Activated T-cell treated with anti-CD3 and anti-CD28 coated beads for 1 hour (primary cell): ENCODE measurements around the gene ELF4.

ENCODE experiments used
- DNase-seq: peaks from one replicate; pipeline ENCODE4 v3.0.0-alpha.2; 2020; ENCODE audit warnings: low read depth

Gene ELF4

DNA sequence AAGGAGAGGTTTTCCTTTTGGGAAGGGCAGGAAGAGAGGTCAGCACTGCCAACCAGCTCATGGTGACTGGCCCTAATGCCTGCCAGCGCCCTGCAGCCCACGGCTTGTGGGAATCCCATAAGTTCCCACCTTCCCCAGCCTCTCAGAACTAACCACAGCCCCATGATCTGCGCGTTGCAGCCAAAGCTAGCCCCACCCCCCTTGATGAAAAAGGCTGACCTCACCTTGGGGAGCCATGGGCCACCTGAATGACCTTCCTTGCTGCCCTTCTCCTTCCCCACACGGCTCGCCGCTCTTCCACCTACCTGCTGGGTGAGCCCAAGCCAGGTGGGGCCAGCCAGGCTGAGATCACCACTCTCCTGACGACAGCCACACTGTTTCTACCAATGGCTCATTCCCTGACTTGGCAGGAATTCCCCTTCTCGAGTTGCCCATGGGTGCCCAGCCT lies 3.9 kb upstream of the ELF4 start:
- no peak for DNase-seq

DNA sequence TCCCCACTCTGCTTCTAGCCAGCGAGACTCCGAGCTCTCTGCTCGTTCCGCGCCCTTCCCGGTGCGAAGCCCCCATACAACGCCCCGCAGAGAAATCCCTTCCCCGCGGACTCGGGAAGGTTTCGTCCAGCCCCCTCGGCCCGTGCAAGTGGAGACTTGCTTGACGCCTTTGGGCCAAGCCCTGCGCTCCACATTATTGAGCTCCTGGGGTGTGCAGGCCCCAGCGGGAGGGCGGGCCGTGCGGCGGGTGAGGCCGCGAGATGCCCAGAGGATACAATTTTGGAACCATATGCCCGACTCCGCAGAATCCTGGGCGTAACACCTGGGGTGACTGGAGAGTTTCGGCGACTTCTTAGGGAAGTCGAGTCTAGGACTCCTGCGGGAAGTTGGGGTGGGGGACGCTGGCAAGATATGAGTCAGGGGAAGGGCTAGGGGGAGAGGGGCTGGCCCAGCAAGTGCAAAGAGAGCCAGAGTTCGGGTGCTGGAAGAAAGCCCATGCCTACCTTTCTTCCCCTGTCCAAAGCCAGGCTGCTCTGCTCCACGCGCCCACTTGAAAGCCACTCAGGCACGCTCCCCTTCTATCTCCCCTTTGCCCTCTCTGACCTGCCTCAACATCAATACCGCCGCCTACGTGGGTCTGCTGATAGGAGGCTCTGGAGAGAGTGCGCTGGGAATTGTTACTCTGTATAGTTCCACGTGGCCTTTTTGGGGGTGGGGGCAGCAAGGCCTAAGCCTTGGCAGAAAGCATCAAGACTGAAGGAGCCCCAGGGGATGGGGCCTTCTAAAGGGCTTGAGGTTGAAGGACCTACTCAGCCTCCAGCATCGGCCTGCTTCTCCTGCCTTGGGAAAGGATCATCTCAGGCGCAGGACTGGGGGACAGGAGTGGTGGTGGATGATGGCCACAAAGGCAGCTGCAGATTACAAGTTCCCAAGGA lies 1.2 kb upstream of the ELF4 start:
- no peak for DNase-seq

DNA sequence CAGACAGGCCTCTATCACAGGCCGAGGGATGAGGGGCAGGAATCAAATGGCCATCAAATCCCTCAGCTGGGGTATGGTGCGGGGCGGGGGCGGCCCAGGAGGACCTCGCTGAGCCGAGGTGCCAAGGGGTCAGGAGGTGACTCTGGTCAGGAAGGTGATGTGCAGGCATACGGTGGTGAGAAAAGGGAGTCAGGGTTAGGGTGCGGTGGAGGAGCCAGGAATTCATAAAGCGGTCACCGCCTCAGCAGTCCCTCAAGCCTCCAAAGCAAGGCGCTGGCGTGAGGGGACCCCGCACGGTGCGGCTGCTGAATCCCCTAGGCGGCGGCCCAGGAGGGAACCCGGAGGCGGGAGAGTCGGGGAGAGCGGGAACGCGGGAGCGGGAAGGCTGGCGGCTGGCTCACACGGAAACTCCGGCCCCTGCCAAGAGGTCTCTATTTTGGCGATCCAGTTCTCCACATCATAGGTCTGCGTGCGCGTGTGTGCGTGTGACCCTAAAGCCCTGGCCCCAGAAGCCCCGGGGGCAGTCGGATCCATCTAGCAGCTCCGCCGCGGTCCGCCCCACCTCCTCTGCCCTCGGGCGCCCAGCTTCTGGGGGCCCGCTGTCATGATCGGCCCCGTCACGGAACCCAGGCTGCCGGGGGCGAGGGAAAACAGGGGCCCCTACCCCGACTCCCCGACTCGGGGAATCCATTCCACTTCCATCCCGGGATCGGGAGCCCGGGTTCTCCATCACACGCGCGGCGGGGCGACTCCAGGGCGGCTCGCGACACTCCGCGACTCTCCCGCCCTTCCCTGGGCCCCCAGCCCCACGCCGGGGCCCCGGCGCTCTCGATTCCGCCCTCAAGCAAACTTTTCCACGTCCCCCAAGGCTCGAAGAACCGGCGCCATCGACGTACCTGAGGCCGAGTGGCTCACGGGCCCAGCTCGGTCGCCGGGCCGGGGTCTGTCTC lies 593 bp downstream of the ELF4 start:
- DNase-seq, result no peak

DNA sequence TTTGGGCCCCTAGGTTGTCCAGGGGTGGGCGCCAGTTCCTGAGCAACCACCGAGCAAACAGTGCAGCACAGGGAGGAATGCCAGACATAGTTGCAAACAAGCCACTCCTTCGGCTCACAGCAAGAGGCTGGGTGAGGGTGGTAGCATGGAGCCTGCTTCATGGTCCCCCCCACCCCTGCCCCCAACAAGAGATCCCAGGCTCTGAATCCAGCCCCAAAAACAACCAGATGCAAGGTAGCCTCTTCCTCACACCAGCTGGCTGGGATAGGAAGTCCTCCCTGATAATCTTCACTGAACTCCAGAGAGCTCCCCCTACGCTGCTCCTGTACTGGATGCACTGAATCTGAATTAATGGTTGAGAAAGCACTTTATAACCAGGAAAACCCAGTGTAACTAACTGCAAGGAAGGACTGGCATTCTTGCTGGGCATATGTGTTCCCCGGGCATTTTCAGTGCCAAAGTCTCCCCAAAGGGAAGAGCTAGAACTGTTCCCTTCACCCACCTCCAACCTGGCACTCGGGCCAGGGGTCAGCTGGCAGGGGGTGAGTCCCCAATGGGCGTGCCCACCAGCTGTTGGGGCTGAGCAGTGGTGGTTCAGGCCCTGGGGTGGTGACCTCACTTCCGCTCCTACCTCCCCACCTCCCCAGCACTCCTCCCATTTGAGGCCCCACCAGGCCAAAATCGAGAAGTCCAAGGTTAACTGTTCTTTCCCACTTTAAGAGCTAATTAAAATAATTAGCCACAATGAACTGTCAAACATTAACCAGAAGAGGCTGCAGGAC lies 1.5 kb downstream of the ELF4 start:
- DNase-seq, result no peak

DNA sequence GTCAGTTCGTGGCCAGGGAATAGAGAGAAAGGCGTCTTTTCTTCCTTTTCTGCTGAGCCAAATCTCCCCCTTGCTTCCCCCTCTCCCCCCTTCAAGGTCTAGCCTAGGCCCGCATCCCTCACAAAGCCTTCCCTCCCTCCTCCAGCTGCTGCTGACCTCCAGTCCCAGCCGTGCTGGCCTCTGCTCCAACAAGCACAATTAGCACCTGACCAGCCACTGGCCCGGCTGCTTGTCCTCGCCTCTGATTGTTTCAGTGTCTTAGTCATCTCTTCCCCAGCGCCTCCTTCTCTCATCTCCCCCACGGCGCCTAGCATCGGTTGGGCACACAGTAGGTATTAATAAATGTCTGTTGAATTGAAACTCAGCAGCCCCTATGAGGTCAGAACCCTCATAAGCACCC lies 4.2 kb downstream of the ELF4 start:
- no peak for DNase-seq

DNA sequence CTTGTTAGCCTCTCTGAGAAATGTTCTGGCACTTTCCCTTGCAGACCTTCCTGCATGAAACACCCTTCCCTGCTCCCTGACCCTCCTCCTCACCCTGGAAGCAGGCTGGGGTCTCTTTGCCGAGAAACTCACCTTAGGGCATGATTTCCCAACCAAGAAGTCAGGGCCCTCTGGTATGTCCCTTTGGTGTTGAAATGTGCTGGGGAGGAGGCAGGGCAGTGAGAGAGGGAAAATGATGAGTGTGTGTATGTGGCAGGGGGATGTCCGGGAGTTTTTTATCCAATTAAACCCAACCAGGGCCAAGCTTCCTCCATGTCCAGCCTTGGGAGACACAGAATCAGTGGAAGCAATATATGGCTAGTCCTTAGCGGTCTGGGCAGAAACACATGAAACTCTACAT lies 5.1 kb downstream of the ELF4 start:
- DNase-seq, result no peak

DNA sequence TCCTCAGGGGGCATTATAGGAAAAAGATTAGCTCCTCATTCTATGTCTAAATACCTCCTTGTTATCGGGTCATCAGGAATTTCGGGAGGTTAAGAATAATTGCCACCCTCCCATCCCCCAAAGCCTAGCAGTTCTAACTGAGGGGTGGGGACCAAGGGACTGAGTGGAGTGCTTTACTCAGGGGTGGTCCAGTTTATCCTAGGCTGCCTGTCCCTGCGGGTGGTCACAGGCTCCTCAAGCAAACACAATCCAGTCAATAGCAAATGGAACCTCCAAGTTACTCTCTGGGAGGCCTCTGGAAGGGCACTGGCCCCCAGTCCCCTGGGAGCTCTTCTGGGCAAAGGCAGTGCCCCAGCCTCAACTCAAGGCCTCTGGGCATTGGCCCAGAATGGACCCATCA lies 6.7 kb downstream of the ELF4 start:
- no peak for DNase-seq

DNA sequence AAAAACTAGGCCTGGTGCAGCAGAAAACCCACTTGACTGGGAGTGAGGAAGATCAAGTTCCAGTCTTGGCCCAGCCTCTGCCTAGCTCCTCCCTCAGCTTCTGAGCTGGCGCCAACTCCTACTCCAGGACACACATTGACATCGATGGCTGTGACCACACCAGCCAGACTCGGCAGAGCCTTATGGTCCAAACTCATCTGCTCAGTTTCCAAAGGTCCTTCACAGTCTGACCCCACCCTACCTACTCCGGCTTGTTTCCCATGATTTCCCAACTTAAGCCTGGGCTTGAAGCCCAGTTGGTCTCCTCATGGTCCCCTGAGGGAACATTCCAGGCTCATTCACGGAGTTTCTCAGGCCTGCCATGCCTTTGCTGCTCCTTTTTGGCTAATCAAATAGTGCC lies 10.1 kb downstream of the ELF4 start:
- no peak for DNase-seq

DNA sequence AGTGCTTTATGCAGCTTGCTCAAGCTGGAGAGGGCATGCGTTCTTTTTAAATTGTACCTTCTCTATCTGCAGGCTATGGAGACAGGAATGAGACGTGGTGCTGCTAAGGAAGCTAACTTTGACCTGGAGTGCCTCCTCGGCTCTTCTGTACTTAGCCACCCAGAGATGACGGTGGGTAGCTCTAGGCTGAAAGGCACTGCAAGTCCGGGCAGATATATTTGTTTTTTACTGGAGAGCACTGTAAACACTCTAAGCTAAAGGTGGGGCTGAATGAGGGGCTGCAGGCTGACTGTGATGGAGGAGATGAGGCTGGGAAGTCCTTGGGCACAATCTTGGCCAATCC lies 12.1 kb downstream of the ELF4 start:
- no peak for DNase-seq

DNA sequence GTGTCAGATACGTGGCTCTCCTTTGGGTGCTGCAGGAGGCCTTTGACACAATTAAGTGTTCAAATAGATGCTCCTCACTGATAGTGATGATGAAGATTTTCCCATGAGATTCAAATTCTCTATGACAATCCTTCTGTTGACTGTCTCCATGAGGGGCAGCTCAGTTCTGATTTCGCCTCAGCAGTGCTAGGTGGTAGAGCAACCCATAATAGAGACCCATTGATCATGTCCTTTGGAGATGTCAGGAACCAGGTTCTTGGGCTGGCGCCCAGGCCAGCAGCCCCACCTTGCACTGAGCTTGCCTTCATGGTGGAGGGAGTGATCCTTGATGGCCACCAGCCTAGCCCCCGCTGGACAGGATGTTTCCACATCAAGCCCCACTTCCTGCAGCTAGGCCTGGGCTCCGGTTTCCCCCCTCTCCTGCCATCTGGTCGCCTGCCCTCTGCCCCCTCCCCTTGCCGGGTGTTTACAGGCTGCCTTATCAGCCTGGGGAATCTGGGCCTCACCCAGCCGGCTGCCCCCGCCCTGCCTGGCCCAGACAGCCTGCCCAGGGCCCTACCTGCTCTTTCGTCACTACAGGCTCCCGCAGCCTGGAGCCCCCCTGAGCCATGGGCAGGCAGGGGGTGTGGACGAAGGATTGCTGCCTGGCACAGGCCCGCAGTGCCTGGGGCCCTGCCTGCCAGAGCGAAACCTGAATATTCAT lies 12.6 kb downstream of the ELF4 start:
- no peak for DNase-seq

DNA sequence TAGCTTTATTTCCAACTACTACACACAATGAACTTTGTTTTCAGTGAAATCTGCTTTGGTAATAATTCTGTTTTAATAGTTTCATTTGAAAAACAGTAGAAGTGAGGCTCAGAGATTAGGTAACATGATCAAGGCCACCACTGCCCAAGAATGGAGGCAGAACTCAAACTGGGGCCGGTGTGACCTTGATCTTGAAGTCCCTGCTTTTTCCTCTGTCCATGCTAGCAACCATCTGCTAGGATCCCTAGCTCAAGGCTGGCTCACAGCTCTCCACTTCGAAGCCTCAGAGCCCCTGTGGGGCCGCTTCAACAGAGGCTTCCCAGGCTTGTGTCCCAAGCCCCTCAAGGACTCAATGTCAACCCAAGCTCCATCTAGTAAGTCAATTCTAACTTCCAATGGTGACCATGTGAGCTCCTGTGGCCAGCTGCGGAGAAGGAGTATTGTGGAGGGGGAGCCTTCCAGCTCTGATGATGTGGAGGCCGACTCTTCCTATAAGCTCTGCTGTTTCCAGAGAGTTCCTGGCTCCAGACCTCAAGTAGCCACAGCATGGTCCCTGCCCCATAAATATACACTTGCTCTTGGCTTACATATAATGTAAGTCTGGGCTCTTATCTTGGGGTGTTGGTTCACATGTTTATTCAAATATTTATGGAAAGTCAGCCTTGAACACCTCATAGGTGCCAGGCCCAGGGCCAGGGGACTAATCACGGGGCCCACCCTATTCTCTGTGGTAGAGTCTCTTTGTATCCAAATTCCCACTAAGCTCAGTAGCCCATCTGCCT lies 14.9 kb downstream of the ELF4 start:
- no peak for DNase-seq

DNA sequence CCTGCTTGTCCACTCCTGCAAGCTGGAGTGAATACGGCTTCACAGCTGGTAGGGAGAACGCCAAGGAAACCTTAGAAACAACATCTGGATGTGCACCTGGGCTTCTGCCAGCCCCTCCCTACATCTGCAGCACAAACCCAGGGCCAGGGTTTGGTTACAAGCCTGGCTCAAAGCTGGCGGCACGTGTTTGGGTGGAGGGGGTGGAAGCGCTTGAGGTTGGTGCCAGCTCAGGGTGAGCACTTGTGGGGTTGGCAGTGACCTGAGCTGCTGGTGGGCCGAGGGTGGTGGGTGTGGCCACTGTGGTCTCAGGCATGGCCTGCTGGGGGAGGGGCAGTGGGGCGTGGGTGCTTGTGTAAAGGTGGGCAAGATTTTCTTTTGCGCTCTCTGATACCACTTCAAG lies 15.6 kb downstream of the ELF4 start:
- DNase-seq, result no peak

DNA sequence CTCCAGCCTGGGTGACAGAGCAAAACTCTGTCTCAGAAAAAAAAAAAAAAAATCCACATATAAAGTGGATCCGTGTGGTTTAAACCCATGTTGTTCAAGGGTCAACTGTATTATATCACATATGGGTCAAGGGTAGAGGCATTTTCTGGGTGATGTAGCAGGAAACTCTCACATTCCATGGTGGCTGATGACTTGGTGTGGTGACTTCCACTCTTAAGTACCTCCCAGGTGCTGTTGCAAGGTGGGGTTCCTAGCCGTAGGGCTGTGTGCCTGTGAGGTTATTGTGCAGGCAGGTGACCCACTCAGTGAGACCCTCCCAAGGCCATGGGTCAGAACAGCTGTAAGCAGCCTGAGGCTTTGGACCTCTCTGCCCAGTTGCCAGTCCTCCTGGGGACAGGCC lies 17.0 kb downstream of the ELF4 start:
- DNase-seq, result no peak

DNA sequence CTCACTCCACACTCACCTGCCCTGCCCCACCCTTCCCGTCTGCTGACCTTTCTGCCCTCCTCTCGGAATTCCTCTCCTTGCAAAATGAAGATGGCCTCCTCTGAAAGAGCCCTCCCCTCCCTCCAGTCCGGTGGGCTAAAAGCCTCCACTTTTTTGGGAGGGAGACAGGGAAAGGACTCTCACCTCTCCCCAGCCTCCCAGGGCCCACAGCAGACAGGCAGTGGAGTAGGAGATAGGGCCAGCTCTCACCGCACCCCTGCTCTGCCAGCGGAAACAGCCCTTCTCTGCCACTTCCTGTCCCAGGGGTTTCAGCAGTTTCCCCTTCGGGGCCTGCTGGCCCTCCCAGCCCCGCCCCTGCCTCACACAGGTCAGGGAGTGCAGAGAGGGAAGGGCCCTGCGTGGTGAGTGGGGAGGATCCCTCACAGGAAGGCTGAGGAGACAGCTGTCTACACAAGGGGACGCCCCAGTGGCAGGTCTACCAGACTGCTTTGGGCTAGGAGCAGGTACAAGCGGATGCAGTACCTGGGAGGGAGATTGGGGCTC lies 18.2 kb downstream of the ELF4 start:
- DNase-seq, result peak; percentile 62

DNA sequence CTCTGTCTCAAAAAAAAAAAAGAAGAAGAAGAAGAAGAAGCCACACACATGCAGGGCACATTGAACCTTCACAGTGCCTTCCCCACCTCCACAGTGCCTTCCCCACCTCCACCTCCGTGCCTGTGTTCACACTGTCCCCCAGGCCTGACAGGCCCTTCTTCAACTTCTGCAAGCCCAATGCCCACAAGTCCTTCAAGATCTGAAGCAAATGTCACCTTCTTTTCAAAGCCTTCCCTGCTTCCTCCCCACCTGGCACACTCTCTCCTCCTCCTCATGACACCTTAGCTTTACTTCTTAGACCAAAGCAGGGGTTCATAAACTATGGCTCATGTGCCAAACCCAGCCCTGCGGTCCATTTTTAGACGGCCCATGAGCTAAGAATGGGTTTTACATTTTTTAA lies 19.9 kb downstream of the ELF4 start:
- DNase-seq, result no peak

DNA sequence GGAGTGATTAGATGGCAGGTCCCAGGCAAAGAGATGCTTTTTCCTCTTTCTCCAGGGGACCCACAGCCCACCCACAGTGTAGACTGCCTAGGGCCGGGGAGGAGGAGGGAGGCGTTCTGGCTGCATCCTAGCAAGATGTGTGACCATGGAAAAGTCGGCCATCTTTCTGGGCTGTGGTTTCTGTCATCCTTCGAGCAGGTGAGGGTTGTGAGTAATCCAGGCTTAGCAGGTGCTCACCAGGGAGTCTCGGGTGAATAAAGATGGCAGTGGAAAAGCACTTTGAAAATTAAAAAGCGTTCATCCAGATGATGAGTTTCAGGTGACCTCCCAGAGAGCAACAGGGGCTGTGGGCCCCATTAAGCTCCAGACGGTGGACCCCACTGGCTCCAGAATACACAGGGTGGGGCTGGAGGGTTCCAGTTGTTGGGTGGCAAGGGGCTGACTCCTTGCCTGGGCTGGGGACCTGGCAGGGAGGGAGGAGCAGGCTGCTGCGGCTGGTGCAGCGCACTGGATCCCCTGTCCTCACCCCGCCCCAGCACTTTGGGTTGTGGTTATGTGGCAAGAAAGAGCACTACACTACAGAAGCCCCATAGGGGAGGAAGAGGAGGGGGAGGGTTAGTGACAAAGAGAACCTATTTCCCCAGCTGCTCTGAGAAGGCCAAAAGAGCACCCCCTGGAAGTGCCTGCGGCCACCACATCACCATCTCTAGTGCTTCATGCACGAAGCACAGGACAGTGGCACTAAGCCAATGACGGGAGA lies 23.7 kb downstream of the ELF4 start:
- peak; percentile 46 for DNase-seq

DNA sequence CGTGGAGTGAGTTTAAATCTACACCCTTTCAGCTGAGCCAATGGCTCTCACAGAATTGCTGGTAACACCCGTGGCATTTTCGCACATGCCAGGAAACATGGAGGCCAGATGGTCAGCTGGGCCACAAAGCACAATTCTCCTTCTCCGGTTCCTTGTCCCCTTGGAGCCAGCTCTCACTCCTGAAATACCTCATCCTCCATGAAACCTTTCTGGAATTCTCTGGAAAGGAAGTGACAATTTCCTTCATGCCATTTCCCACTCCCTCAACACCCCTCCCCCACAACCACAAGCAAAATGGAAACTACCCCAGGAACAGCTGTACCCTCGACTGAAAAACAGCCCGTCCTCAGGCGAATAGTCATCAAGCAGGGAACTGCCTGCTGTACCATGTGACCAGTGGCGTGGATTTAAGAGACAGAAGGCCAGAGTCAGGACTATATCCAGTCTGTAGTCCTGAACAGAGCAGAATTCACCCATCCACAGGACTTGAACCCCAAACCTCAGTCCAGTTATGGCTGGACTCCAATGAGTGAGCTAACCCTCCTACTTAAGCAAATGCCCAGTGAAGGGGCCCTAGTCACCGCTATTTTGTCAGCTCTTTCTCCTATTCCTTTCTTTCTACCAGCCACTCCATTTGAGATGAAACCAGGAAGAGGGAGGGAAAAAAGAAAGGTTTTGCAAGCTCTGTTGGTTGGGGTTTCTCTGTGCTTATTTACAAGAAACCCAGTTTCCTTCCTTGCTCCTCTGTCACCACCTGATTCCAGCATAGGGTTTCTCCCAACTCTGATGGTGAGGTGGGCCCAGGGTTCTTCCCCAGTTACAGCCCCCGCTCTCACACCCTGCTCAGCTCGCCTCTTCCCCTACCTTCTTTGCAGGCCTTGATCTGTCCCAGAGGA lies 24.5 kb downstream of the ELF4 start:
- DNase-seq, result no peak

DNA sequence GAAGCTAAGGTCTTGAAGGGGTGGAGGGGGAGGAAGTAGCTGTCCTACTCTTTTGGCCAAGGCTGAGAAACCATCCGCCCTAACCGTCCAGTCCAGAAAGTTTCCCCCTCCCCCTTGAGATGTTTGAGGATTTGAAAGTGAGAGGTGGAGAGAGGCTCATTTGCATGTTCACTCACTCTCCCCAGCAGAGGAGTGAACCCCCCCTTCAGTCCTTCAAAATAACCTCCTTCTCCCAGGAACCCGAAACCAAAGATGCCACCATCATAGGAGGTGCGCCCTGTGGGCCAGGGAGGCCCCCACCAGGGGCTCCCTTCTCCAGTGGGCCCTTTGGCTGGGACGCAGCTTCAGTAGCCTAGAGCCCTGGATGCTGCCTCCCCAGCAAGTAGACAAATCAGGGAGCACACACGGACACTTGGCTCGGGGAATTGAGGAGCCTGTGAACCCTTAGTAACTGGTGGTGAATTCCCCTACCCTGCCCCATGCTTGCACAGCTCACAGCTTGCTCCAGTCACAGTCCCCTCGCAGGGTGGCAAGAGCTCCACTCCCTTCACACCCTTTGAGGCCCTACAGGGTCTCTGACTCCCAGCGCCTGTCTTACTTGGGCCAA lies 25.6 kb downstream of the ELF4 start:
- DNase-seq, result no peak
